ENCODE results near the gene AURKA. TPM values are rescaled to one million over a fixed set of nuclear protein-coding genes. Genes with fewer than 3 reads are reported as not detected.

AURKA gene
- total RNA-seq, 1 donor from 2014 or later, result 14.8 TPM

- Histone ChIP-seq H3K9ac (ENCODE audit: low read length) (peak overlapping the region; percentile 71), H3K27me3 (ENCODE audit: insufficient read depth, low read length) (no peaks in the 10 kb centered on the region), H3K79me2 (ENCODE audit: insufficient read depth, low read length) (no peaks in the 10 kb centered on the region), H3K4me2 (ENCODE audit: low read length) (peak overlapping the region; percentile 36), H3K9me3 (ENCODE audit: insufficient read depth, low read depth, low read length) (no peaks in the 10 kb centered on the region), H3K36me3 (ENCODE audit: insufficient read depth, low read length) (no peaks in the 10 kb centered on the region), H3K27ac (ENCODE audit: low read depth, low read length) (peak overlapping the region; percentile 86), H4K20me1 (ENCODE audit: insufficient read depth, low read length) (no peaks in the 10 kb centered on the region), H3K4me1 (ENCODE audit: insufficient read depth, low read length) (peaks cover 34% of the 10 kb centered on the region), H3K4me3 (ENCODE audit: insufficient read depth, low read depth, low read length) (no peak overlapping the region), H2AFZ (ENCODE audit: low read depth, low read length) (peak overlapping the region; percentile 6)
- Mint-ChIP-seq H3K4me1 (ENCODE audit: low read depth, unreplicated experiment) (peaks cover 25% of the 10 kb centered on the region), H3K27ac (ENCODE audit: unreplicated experiment) (no peak overlapping the region), H3K36me3 (ENCODE audit: low read depth, unreplicated experiment) (no peaks in the 10 kb centered on the region), H3K27me3 (ENCODE audit: low read depth, unreplicated experiment) (no peaks in the 10 kb centered on the region), H3K9me3 (ENCODE audit: unreplicated experiment) (peaks cover 4% of the 10 kb centered on the region), H3K4me3 (ENCODE audit: unreplicated experiment) (no peak overlapping the region)
- FAIRE-seq (no peak), DNase-seq (ENCODE audit: low read depth) (peak; percentile 92)
- TF ChIP-seq, protein P1, sequence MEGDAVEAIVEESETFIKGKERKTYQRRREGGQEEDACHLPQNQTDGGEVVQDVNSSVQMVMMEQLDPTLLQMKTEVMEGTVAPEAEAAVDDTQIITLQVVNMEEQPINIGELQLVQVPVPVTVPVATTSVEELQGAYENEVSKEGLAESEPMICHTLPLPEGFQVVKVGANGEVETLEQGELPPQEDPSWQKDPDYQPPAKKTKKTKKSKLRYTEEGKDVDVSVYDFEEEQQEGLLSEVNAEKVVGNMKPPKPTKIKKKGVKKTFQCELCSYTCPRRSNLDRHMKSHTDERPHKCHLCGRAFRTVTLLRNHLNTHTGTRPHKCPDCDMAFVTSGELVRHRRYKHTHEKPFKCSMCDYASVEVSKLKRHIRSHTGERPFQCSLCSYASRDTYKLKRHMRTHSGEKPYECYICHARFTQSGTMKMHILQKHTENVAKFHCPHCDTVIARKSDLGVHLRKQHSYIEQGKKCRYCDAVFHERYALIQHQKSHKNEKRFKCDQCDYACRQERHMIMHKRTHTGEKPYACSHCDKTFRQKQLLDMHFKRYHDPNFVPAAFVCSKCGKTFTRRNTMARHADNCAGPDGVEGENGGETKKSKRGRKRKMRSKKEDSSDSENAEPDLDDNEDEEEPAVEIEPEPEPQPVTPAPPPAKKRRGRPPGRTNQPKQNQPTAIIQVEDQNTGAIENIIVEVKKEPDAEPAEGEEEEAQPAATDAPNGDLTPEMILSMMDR (IDR thresholded peaks at IDR 0.05; ENCODE audit: insufficient read depth, low read depth, low read length), result no peak
- TF ChIP-seq EZH2 (IDR thresholded peaks at IDR 0.05; ENCODE audit: insufficient read depth, low read length), result no peak
Measured at GRCh38 chr20:56433880-56434255, 41.9 kb upstream of the AURKA start.

GRCh38 chr20:56433221-56433879, 41.3 kb upstream of the AURKA start:
- Histone ChIP-seq H3K27me3 (ENCODE audit: insufficient read depth, low read length) (no peaks in the 10 kb centered on the region), H3K4me2 (ENCODE audit: low read length) (peak overlapping the region; percentile 36), H2AFZ (ENCODE audit: low read depth, low read length) (peak overlapping the region; percentile 6), H3K9me3 (ENCODE audit: insufficient read depth, low read depth, low read length) (no peaks in the 10 kb centered on the region), H3K4me3 (ENCODE audit: insufficient read depth, low read depth, low read length) (no peak overlapping the region), H3K36me3 (ENCODE audit: insufficient read depth, low read length) (no peaks in the 10 kb centered on the region), H3K4me1 (ENCODE audit: insufficient read depth, low read length) (peaks cover 35% of the 10 kb centered on the region), H4K20me1 (ENCODE audit: insufficient read depth, low read length) (no peaks in the 10 kb centered on the region), H3K27ac (ENCODE audit: low read depth, low read length) (peak overlapping the region; percentile 86), H3K79me2 (ENCODE audit: insufficient read depth, low read length) (no peaks in the 10 kb centered on the region), H3K9ac (ENCODE audit: low read length) (peak overlapping the region; percentile 71)
- Mint-ChIP-seq H3K27me3 (ENCODE audit: low read depth, unreplicated experiment) (no peaks in the 10 kb centered on the region), H3K9me3 (ENCODE audit: unreplicated experiment) (peaks cover 4% of the 10 kb centered on the region), H3K4me3 (ENCODE audit: unreplicated experiment) (no peak overlapping the region), H3K36me3 (ENCODE audit: low read depth, unreplicated experiment) (no peaks in the 10 kb centered on the region), H3K27ac (ENCODE audit: unreplicated experiment) (peak overlapping the region; percentile 64), H3K4me1 (ENCODE audit: low read depth, unreplicated experiment) (peaks cover 29% of the 10 kb centered on the region)
- no peak for FAIRE-seq
- DNase-seq (ENCODE audit: low read depth), result peak; percentile 41
- TF ChIP-seq, protein P1 (IDR thresholded peaks at IDR 0.05; ENCODE audit: insufficient read depth, low read depth, low read length), result no peak
- no peak for TF ChIP-seq EZH2 (IDR thresholded peaks at IDR 0.05; ENCODE audit: insufficient read depth, low read length)

DNA sequence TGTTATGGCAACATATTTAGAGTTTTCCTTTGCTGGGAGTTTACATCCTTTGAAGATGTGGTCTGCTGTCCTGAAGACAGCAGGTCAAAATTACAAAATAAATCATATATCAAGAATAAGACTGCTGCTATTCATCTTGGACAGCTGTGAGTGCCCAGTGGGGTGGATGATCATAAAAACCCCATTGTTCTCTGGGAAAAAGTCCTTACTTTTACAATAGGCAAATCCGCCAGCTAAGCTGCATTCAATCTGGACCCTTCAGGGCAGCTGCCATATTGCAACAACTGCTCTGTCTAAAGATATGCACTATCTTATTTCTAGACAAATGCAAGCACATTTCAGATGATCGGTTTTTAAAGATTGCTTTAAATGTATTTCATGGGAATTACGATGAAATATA, 39.5 kb upstream of the AURKA start:
- H3K36me3 Mint-ChIP-seq (ENCODE audit: low read depth, unreplicated experiment), result no peaks in the 10 kb centered on the region
- Histone ChIP-seq H3K4me1 (ENCODE audit: insufficient read depth, low read length) (peaks cover 41% of the 10 kb centered on the region), H3K4me2 (ENCODE audit: low read length) (no peak overlapping the region), H3K9me3 (ENCODE audit: insufficient read depth, low read depth, low read length) (no peaks in the 10 kb centered on the region), H2AFZ (ENCODE audit: low read depth, low read length) (no peak overlapping the region), H3K9ac (ENCODE audit: low read length) (no peak overlapping the region), H3K36me3 (ENCODE audit: insufficient read depth, low read length) (no peaks in the 10 kb centered on the region), H3K27me3 (ENCODE audit: insufficient read depth, low read length) (no peaks in the 10 kb centered on the region), H4K20me1 (ENCODE audit: insufficient read depth, low read length) (no peaks in the 10 kb centered on the region), H3K4me3 (ENCODE audit: insufficient read depth, low read depth, low read length) (no peak overlapping the region), H3K79me2 (ENCODE audit: insufficient read depth, low read length) (no peaks in the 10 kb centered on the region), H3K27ac (ENCODE audit: low read depth, low read length) (no peak overlapping the region)
- TF ChIP-seq, protein P1 (IDR thresholded peaks at IDR 0.05; ENCODE audit: insufficient read depth, low read depth, low read length), result no peak
- no peak for TF ChIP-seq EZH2 (IDR thresholded peaks at IDR 0.05; ENCODE audit: insufficient read depth, low read length)
- DNase-seq (ENCODE audit: low read depth) (no peak), FAIRE-seq (no peak)
- H3K9me3 Mint-ChIP-seq (ENCODE audit: unreplicated experiment), result peaks cover 4% of the 10 kb centered on the region
- no peaks in the 10 kb centered on the region for H3K27me3 Mint-ChIP-seq (ENCODE audit: low read depth, unreplicated experiment)
- H3K27ac Mint-ChIP-seq (ENCODE audit: unreplicated experiment), result no peak overlapping the region
- H3K4me3 Mint-ChIP-seq (ENCODE audit: unreplicated experiment), result no peak overlapping the region
- peaks cover 35% of the 10 kb centered on the region for H3K4me1 Mint-ChIP-seq (ENCODE audit: low read depth, unreplicated experiment)
